Measurements from ENCODE around the gene TAPBPL.
"Not testable (repeated sequence)": the region's sequence is repeated elsewhere in the genome, so short reads cannot be mapped to it uniquely, and the experiment has no call there.

TAPBPL gene

GRCh38 chr12:6451348-6452244 lies at the start of gene TAPBPL:
Gene TAPBPL (plus strand): TSS chr12:6452042. CDS start chr12:6452249, 207 bp downstream.
- peak; percentile 88 for DNase-seq

GRCh38 chr12:6404390-6404789 lies 47.5 kb upstream of the TAPBPL start:
- DNase-seq, result no peak

GRCh38 chr12:6405963-6406362 lies 45.9 kb upstream of the TAPBPL start:
- DNase-seq, result no peak

GRCh38 chr12:6407236-6407954 lies 44.4 kb upstream of the TAPBPL start:
- DNase-seq, result no peak

GRCh38 chr12:6416596-6416995 lies 35.2 kb upstream of the TAPBPL start:
- DNase-seq, result no peak

- DNase-seq, result no peak
These were observed 33.0 kb upstream of the TAPBPL start for GRCh38 chr12:6418796-6419195.

- no peak for DNase-seq
These were observed 31.5 kb upstream of the TAPBPL start for GRCh38 chr12:6420364-6420763.

- peak; percentile 86 for DNase-seq
These were observed 28.4 kb upstream of the TAPBPL start for GRCh38 chr12:6423267-6424007.

GRCh38 chr12:6424008-6424347 lies 27.9 kb upstream of the TAPBPL start:
- no peak for DNase-seq

GRCh38 chr12:6424866-6425265 lies 27.0 kb upstream of the TAPBPL start:
- DNase-seq, result no peak

GRCh38 chr12:6425590-6426531 lies 26.0 kb upstream of the TAPBPL start:
- DNase-seq, result no peak

GRCh38 chr12:6426882-6427671 lies 24.8 kb upstream of the TAPBPL start:
- peak; percentile 93 for DNase-seq

- DNase-seq, result not testable (repeated sequence)
These were observed 24.0 kb upstream of the TAPBPL start for GRCh38 chr12:6427796-6428195.

- DNase-seq, result no peak
These were observed 23.5 kb upstream of the TAPBPL start for GRCh38 chr12:6428326-6428725.

- DNase-seq, result peak; percentile 45
These were observed 21.5 kb upstream of the TAPBPL start for GRCh38 chr12:6430124-6430989.

- peak; percentile 36 for DNase-seq
These were observed 18.9 kb upstream of the TAPBPL start for GRCh38 chr12:6432991-6433390.

GRCh38 chr12:6434205-6435140 lies 17.4 kb upstream of the TAPBPL start:
- peak; percentile 42 for DNase-seq

GRCh38 chr12:6435961-6436715 lies 15.7 kb upstream of the TAPBPL start:
- no peak for DNase-seq
